ENCODE data around the gene AGXT. TPM values are rescaled to one million over a fixed set of nuclear protein-coding genes. Genes with fewer than 3 reads are reported as not detected.

The AGXT gene
- total RNA-seq, 1 experiment from 2014 or later, result 0.34 TPM

GRCh38 chr2:240906911-240907590, 38.4 kb downstream of the AGXT start (continued):
- TF ChIP-seq RAD21 (IDR thresholded peaks at IDR 0.05; ENCODE audit: low read depth) (no peak), SIN3A (IDR thresholded peaks at IDR 0.05; ENCODE audit: low read depth) (no peak), TCF7L2 (IDR thresholded peaks at IDR 0.05; ENCODE audit: borderline replicate concordance, extremely low read depth, insufficient read depth, insufficient read length) (no peak), EGR1 (IDR thresholded peaks at IDR 0.05; ENCODE audit: low read depth) (no peak), CEBPB (IDR thresholded peaks at IDR 0.05; ENCODE audit: low read depth) (no peak), POLR2A (IDR thresholded peaks at IDR 0.05; ENCODE audit: borderline replicate concordance, extremely low read depth, insufficient read depth, insufficient read length) (no peak), REST (IDR thresholded peaks at IDR 0.05; ENCODE audit: low read depth) (no peak)

GRCh38 chr2:240909216-240909974, 40.8 kb downstream of the AGXT start:
- intact Hi-C loops (cut with micrococcal nuclease), result no loop called here
- Histone ChIP-seq H3K27ac (ENCODE audit: low read depth, low read length) (no peak overlapping the region), H3K9ac (ENCODE audit: low read length) (no peak overlapping the region), H3K79me2 (ENCODE audit: insufficient read depth, low read length) (no peaks in the 10 kb centered on the region), H3K4me3 (replicated peaks in 1 of 2; ENCODE audit: low read depth in 1 of 2, low read length in 2 of 2) (no peak overlapping the region), H4K20me1 (ENCODE audit: insufficient read depth) (no peaks in the 10 kb centered on the region), H3K4me1 (ENCODE audit: control insufficient read depth in 1 of 2, insufficient read depth in 2 of 2, low read length in 2 of 2) (peaks cover 0 to 6% of the 10 kb centered on the region in 2 experiments; a peak in 1 of 4 replicates), H3K9me2 (ENCODE audit: insufficient read depth) (no peaks in the 10 kb centered on the region), H2AFZ (ENCODE audit: low read depth, low read length, poor library complexity, severe bottlenecking) (no peak overlapping the region), H3K9me3 (ENCODE audit: control insufficient read depth in 1 of 2, insufficient read depth in 1 of 2, low read depth in 1 of 2, low read length in 2 of 2) (no peaks in the 10 kb centered on the region), H3K4me2 (ENCODE audit: low read length) (no peak overlapping the region), H3K36me3 (ENCODE audit: control insufficient read depth in 1 of 2, insufficient read depth in 2 of 2, low read length in 2 of 2) (no peaks in the 10 kb centered on the region), H3K27me3 (ENCODE audit: insufficient read depth, low read length) (peaks cover 8% of the 10 kb centered on the region; the same call in 1 of the 2 replicates)
- RAD21 ChIA-PET (ENCODE audit: low non-redundant PET in 1 of 2, low total read pairs in 2 of 2, uncharacterized antibody in 2 of 2, unreplicated experiment in 2 of 2), result no interaction called here
- POLR2A ChIA-PET, result no interaction called here
- TF ChIP-seq CEBPB (IDR thresholded peaks at IDR 0.05; ENCODE audit: low read depth) (no peak), TCF7L2 (IDR thresholded peaks at IDR 0.05; ENCODE audit: borderline replicate concordance, extremely low read depth, insufficient read depth, insufficient read length) (no peak), MAX (IDR thresholded peaks at IDR 0.05) (no peak), ELF1 (IDR thresholded peaks at IDR 0.05; ENCODE audit: borderline replicate concordance, low read depth) (no peak)
- no peak for DNase-seq (ENCODE audit: low read depth, low spot score)
- no TSS peak for BruUV-seq (replicated peaks)
- no peak for ATAC-seq
- CTCF ChIA-PET, result no interaction called here
